GM18520 (cell line): ENCODE results near the gene SIL1.

ENCODE experiments used
- ATAC-seq: cut with Tn5 transposase; IDR thresholded peaks from one replicate; pipeline ENCODE4 v1.9.1; 2021; ENCODE audit not compliant: unreplicated experiment

Gene SIL1

GRCh38 chr5:138946831-138947560 lies 251.2 kb downstream of the SIL1 start:
- no peak for ATAC-seq

- ATAC-seq, result no peak
Measured at GRCh38 chr5:138946241-138946623, 251.9 kb downstream of the SIL1 start.

GRCh38 chr5:138945421-138946240 lies 252.5 kb downstream of the SIL1 start:
- no peak for ATAC-seq

GRCh38 chr5:138944527-138945322 lies 253.4 kb downstream of the SIL1 start:
- no peak for ATAC-seq

GRCh38 chr5:138943599-138944173 lies 254.5 kb downstream of the SIL1 start:
- ATAC-seq, result no peak

- ATAC-seq, result no peak
Measured at GRCh38 chr5:138942861-138943260, 255.3 kb downstream of the SIL1 start.

- no peak for ATAC-seq
Measured at GRCh38 chr5:138942066-138942465, 256.1 kb downstream of the SIL1 start.

- ATAC-seq, result no peak
Measured at GRCh38 chr5:138938526-138938925, 259.6 kb downstream of the SIL1 start.

- no peak for ATAC-seq
Measured at GRCh38 chr5:138937392-138938387, 260.5 kb downstream of the SIL1 start.

GRCh38 chr5:138936968-138937345 lies 261.2 kb downstream of the SIL1 start:
- no peak for ATAC-seq

- ATAC-seq, result no peak
Measured at GRCh38 chr5:138936225-138936967, 261.8 kb downstream of the SIL1 start.

- ATAC-seq, result no peak
Measured at GRCh38 chr5:138935466-138935865, 262.7 kb downstream of the SIL1 start.

- no peak for ATAC-seq
Measured at GRCh38 chr5:138934971-138935370, 263.2 kb downstream of the SIL1 start.

- no peak for ATAC-seq
Measured at GRCh38 chr5:138933522-138934290, 264.5 kb downstream of the SIL1 start.

GRCh38 chr5:138932171-138932810 lies 265.9 kb downstream of the SIL1 start:
- ATAC-seq, result no peak

- ATAC-seq, result no peak
Measured at GRCh38 chr5:138930371-138931097, 267.6 kb downstream of the SIL1 start.

- no peak for ATAC-seq
Measured at GRCh38 chr5:138929571-138929955, 268.6 kb downstream of the SIL1 start.
